ENCODE measurements around the gene C5orf34.
"Not testable (repeated sequence)": the region's sequence is repeated elsewhere in the genome, so short reads cannot be mapped to it uniquely, and the experiment has no call there.

C5orf34 gene

DNA sequence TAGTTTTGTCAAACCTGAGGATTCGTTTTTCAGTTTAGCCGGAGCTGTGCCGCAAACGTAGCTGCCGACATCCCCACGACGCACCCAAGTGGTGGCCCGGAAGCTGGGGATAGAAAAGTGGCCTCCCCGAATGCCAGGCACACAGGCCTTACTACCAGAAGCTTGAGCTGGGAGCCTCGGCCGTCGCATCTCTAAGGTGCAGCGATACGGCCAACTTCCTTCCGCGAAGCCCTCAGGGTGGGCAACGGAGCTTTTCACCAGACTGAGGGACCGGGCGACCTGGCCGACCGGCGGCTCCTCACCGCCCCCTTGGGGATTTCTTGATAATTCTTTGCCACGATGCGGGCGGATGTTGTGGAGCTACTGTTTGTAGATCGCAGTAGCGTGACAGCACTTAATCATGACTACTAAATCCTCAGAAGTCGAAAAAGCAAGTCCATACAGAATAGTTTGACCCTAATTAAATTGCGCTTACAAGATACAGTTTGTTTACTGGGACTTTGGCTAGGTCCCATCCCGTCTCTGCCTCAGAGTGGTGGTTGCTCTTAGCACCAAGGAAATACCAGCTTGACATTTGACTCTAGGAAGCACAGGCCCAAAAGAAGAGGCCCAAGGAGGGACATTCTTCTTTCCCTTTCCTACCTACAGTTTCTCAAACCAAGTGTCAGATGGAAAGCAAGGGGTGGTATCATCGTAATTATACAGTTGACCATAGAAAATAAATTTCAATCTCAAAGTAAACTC, 30.7 kb downstream of the C5orf34 start:
- Histone ChIP-seq H3K27me3 (ENCODE audit: control insufficient read depth in 1 of 2, insufficient read depth in 2 of 2, low read length in 2 of 2) (no peaks in the 10 kb centered on the region), H3K27ac (ENCODE audit: low read depth, low read length) (peak overlapping the region; percentile 98), H3K4me1 (ENCODE audit: control insufficient read depth in 1 of 2, insufficient read depth in 2 of 2, low read length in 2 of 2) (peaks cover 12 to 18% of the 10 kb centered on the region in 2 donors), H3K4me3 (ENCODE audit: low read depth in 1 of 2, low read length in 2 of 2) (peak overlapping the region; percentile 79 to 88), H3K9ac (ENCODE audit: low read depth in 1 of 2, low read length in 2 of 2) (peak overlapping the region; percentile 79 to 93), H3K36me3 (ENCODE audit: control insufficient read depth in 1 of 2, insufficient read depth in 2 of 2, low read length in 2 of 2) (no peaks in the 10 kb centered on the region), H3K9me3 (ENCODE audit: control insufficient read depth in 1 of 2, low read length in 2 of 2) (no peaks in the 10 kb centered on the region)

DNA sequence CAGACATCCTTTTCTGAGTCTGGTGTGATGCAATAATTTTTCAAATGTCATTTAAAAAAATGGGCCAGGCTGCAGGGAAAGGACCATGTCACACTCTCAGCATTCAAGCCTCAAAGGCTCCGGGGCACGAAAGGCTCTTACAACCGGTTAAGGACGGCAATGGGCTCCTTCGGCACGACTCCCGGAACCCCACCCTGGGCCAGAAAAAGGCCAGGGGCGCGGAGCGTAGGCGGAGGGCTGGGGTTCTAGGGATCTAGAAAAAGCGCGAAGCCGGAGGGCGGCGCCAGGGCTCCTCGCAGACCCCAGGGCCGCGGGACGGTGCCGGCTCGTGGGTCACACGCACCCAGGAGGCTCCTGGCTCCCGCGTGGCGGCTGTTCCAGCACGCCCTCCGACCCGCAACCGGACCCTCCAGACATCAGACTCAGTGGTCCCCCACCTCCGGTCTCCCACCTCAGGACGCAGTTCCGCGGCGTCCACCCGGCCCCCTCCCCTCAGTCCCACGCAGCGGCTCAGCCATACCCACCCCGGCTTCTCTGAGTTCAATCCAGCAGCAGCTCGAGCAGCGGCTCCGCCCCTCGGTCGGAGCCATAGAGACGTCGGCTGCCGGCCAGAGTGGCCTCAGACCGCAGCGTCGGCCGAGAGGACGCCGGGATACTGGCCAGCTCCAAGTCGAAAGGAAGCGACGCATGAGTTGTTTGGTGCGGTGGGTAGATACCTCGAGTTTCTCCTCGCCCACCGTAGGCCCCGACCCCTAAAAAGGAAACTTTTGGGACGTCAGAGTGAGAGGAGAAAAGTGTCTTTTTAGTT, 31.4 kb downstream of the C5orf34 start, which contains the start of gene TMEM267:
Gene TMEM267 (minus strand): TSS at position 568 of the 808 bp plus-strand sequence. CDS start 29,896 bp downstream, outside the sequence.
- Histone ChIP-seq H3K27me3 (ENCODE audit: control insufficient read depth in 1 of 2, insufficient read depth in 2 of 2, low read length in 2 of 2) (no peaks in the 10 kb centered on the region), H3K9ac (ENCODE audit: low read depth in 1 of 2, low read length in 2 of 2) (peak within 1 kb of the TSS; percentile 79 to 93), H3K36me3 (ENCODE audit: control insufficient read depth in 1 of 2, insufficient read depth in 2 of 2, low read length in 2 of 2) (no peaks in the 10 kb centered on the region), H3K4me1 (ENCODE audit: control insufficient read depth in 1 of 2, insufficient read depth in 2 of 2, low read length in 2 of 2) (peaks cover 12 to 18% of the 10 kb centered on the region in 2 donors), H3K27ac (ENCODE audit: low read depth, low read length) (peak within 1 kb of the TSS; percentile 98), H3K9me3 (ENCODE audit: control insufficient read depth in 1 of 2, low read length in 2 of 2) (no peaks in the 10 kb centered on the region), H3K4me3 (ENCODE audit: low read depth in 1 of 2, low read length in 2 of 2) (peak within 1 kb of the TSS; percentile 79 to 88)

DNA sequence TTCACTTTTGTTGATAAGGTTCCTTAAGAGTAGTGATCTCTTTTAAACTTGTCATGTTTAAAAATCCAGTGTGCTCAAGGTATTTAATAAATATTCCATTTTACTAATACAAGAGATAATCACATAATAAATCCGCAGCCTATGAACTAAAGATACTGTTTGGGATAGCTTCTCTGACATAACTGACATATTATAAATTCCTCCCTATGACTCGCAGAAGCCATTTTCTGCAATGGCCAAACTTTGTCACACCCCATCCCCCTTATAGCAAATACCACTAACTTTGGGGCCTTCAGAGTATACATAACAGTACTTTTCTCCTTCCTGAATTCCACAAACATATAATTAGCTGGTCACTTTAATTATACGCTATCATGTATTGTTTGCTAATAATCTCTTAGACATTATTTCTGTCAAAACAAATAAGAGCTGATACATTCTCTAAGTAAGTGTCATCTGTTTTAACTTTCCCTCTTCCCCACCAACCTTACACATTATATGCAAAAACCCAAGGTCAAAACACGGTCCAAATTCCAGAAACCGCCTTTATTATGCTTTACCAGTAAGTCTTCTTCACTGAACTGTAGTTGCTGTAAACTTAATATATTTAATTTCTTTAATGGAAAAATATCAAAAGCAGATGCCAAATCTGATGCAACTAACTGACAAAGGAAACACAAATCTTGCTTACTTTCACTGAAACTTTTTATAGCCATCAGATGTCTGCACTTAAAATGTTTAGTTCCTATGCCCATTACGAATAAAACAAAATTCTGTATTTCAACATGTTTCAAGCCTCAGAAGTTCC, 32.3 kb downstream of the C5orf34 start:
- H3K9ac ChIP-seq (ENCODE audit: low read depth in 1 of 2, low read length in 2 of 2) = peak overlapping the region; percentile 79 to 93
- no peak overlapping the region for H3K27ac ChIP-seq (ENCODE audit: low read depth, low read length)
- H3K4me3 ChIP-seq (ENCODE audit: low read depth in 1 of 2, low read length in 2 of 2) = peak overlapping the region; percentile 79 to 88
- H3K27me3 ChIP-seq (ENCODE audit: control insufficient read depth in 1 of 2, insufficient read depth in 2 of 2, low read length in 2 of 2) = no peaks in the 10 kb centered on the region
- H3K9me3 ChIP-seq (ENCODE audit: control insufficient read depth in 1 of 2, low read length in 2 of 2) = no peaks in the 10 kb centered on the region
- H3K36me3 ChIP-seq (ENCODE audit: control insufficient read depth in 1 of 2, insufficient read depth in 2 of 2, low read length in 2 of 2) = no peaks in the 10 kb centered on the region
- peaks cover 12 to 18% of the 10 kb centered on the region in 2 donors for H3K4me1 ChIP-seq (ENCODE audit: control insufficient read depth in 1 of 2, insufficient read depth in 2 of 2, low read length in 2 of 2)

DNA sequence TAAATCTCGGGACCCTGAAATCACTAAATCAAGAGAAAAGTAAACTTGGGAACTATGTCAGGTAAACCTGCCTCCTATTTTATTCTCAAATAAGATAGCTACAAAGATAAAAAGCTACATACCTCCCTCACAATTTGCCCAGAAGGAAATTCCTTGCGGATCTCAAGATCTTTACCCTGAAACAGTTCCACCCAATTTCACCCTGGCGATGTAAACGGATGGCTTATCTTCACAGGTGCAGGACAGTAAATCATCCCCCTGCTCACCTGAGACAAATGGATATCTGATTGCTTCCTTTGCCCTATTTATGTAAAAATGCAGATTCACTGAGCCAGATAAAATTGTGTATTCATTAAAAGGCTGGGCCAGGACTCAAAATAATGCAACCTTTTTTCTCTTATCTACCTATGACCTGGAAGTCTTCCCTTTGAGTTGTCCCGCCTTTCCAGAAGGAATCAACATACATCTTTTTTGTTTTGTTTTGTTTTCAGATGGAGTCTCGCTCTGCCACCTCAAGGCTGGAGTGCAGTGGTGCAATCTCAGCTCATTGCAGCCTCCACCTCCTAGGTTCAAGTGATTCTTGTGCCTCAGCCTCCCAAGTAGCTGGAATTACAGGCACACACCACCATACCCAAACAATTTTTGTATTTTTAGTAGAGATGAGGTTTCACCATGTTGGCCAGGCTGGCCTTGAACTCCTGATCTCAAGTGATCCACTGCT, 45.1 kb downstream of the C5orf34 start:
- no peak overlapping the region for H3K27ac ChIP-seq (ENCODE audit: low read depth, low read length)
- peaks cover 3 to 11% of the 10 kb centered on the region in 2 donors for H3K9me3 ChIP-seq (ENCODE audit: control insufficient read depth in 1 of 2, low read length in 2 of 2)
- H3K27me3 ChIP-seq (ENCODE audit: control insufficient read depth in 1 of 2, insufficient read depth in 2 of 2, low read length in 2 of 2) = no peaks in the 10 kb centered on the region
- no peak overlapping the region for H3K9ac ChIP-seq (ENCODE audit: low read depth in 1 of 2, low read length in 2 of 2)
- H3K36me3 ChIP-seq (ENCODE audit: control insufficient read depth in 1 of 2, insufficient read depth in 2 of 2, low read length in 2 of 2) = peaks cover 2 to 7% of the 10 kb centered on the region in 2 donors
- H3K4me3 ChIP-seq (ENCODE audit: low read depth in 1 of 2, low read length in 2 of 2) = no peak overlapping the region
- H3K4me1 ChIP-seq (ENCODE audit: control insufficient read depth in 1 of 2, insufficient read depth in 2 of 2, low read length in 2 of 2) = no peaks in the 10 kb centered on the region

DNA sequence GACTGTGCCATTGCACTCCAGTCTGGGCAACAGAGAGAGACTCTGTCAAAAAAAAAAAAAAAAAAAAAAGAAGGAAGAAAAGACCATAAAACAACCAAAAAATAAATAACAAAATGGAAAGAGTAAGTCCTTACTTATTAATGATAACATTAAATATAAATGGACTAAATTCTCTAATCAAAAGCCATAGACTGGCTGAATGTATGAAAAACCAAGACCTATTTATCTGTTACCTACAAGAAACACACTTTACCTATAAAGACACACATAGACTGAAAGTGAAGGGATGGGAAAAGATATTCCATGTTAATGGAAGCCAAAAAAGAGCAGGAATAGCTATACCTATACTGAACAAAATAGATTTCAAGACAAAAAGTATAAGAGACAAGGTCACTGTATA, 47.8 kb downstream of the C5orf34 start:
- H3K9me3 ChIP-seq (ENCODE audit: control insufficient read depth in 1 of 2, low read length in 2 of 2) = peaks cover 3 to 11% of the 10 kb centered on the region in 2 donors
- H3K27ac ChIP-seq (ENCODE audit: low read depth, low read length) = no peak overlapping the region
- H3K36me3 ChIP-seq (ENCODE audit: control insufficient read depth in 1 of 2, insufficient read depth in 2 of 2, low read length in 2 of 2) = peaks cover 2 to 7% of the 10 kb centered on the region in 2 donors
- no peaks in the 10 kb centered on the region for H3K4me1 ChIP-seq (ENCODE audit: control insufficient read depth in 1 of 2, insufficient read depth in 2 of 2, low read length in 2 of 2)
- H3K4me3 ChIP-seq (ENCODE audit: low read depth in 1 of 2, low read length in 2 of 2) = no peak overlapping the region
- no peaks in the 10 kb centered on the region for H3K27me3 ChIP-seq (ENCODE audit: control insufficient read depth in 1 of 2, insufficient read depth in 2 of 2, low read length in 2 of 2)
- no peak overlapping the region for H3K9ac ChIP-seq (ENCODE audit: low read depth in 1 of 2, low read length in 2 of 2)

DNA sequence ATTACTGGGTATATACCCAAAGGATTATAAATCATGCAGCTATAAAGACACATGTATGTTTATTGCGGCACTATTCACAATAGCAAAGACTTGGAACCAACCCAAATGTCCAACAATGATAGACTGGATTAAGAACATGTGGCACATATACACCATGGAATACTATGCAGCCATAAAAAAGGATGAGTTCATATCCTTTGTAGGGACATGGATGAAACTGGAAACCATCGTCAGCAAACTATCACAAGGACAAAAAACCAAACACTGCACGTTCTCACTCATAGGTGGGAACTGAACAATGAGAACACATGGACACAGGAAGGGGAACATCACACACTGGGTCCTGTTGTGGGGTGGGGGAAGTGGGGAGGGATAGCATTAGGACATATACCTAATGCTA, 49.5 kb downstream of the C5orf34 start:
- not testable (repeated sequence) for H3K27me3 ChIP-seq (ENCODE audit: control insufficient read depth in 1 of 2, insufficient read depth in 2 of 2, low read length in 2 of 2); H3K36me3 ChIP-seq (ENCODE audit: control insufficient read depth in 1 of 2, insufficient read depth in 2 of 2, low read length in 2 of 2); H3K9me3 ChIP-seq (ENCODE audit: control insufficient read depth in 1 of 2, low read length in 2 of 2); H3K4me3 ChIP-seq (ENCODE audit: low read depth in 1 of 2, low read length in 2 of 2); H3K27ac ChIP-seq (ENCODE audit: low read depth, low read length); H3K4me1 ChIP-seq (ENCODE audit: control insufficient read depth in 1 of 2, insufficient read depth in 2 of 2, low read length in 2 of 2); H3K9ac ChIP-seq (ENCODE audit: low read depth in 1 of 2, low read length in 2 of 2)

DNA sequence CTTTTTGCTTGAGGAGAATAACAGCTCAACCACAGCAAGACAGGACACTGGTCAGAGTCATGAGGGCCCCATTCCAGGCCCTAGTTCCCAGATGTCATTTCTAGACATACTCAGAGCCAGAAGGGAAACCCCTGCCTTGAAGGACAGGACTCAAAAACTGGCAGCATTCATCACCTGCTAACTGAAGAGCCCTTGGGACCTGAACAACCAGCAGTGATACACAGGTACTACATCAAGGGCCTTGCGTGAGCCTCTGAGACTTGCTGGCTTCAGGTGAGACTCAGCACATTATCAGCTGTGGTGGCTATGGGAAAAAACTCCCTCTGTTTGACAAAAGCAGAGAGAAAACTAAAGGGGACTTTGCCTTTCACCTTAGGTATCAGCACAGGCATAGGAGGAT, 53.9 kb downstream of the C5orf34 start:
- Histone ChIP-seq H3K27me3 (ENCODE audit: control insufficient read depth in 1 of 2, insufficient read depth in 2 of 2, low read length in 2 of 2) (no peaks in the 10 kb centered on the region), H3K36me3 (ENCODE audit: control insufficient read depth in 1 of 2, insufficient read depth in 2 of 2, low read length in 2 of 2) (peaks cover 3 to 4% of the 10 kb centered on the region in 2 donors), H3K9me3 (ENCODE audit: control insufficient read depth in 1 of 2, low read length in 2 of 2) (peaks cover 0 to 9% of the 10 kb centered on the region in 2 donors), H3K27ac (ENCODE audit: low read depth, low read length) (no peak overlapping the region), H3K9ac (ENCODE audit: low read depth in 1 of 2, low read length in 2 of 2) (no peak overlapping the region), H3K4me3 (ENCODE audit: low read depth in 1 of 2, low read length in 2 of 2) (no peak overlapping the region), H3K4me1 (ENCODE audit: control insufficient read depth in 1 of 2, insufficient read depth in 2 of 2, low read length in 2 of 2) (no peaks in the 10 kb centered on the region)

DNA sequence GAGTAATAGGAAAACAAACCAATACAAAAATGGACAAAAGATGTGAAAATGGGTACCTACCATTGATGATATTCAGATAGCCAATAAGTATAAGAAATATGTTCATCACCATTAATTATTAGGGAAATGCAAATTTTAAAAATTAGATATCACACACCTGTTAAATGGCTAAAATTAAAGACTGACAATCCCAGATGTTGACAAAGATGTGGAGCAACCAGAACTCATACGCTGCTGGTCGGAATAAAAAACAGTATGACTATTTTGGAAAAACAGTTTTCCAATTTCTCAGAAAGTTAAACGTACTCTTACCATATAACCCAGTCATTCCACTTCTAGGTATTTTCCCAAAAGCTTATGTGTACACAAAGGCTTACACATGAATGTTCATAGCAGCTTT, 58.4 kb downstream of the C5orf34 start:
- Histone ChIP-seq H3K9me3 (ENCODE audit: control insufficient read depth in 1 of 2, low read length in 2 of 2) (peaks cover 0 to 9% of the 10 kb centered on the region in 2 donors), H3K4me1 (ENCODE audit: control insufficient read depth in 1 of 2, insufficient read depth in 2 of 2, low read length in 2 of 2) (no peaks in the 10 kb centered on the region), H3K36me3 (ENCODE audit: control insufficient read depth in 1 of 2, insufficient read depth in 2 of 2, low read length in 2 of 2) (peaks cover 4 to 6% of the 10 kb centered on the region in 2 donors), H3K27me3 (ENCODE audit: control insufficient read depth in 1 of 2, insufficient read depth in 2 of 2, low read length in 2 of 2) (no peaks in the 10 kb centered on the region), H3K27ac (ENCODE audit: low read depth, low read length) (no peak overlapping the region), H3K9ac (ENCODE audit: low read depth in 1 of 2, low read length in 2 of 2) (no peak overlapping the region), H3K4me3 (ENCODE audit: low read depth in 1 of 2, low read length in 2 of 2) (no peak overlapping the region)

DNA sequence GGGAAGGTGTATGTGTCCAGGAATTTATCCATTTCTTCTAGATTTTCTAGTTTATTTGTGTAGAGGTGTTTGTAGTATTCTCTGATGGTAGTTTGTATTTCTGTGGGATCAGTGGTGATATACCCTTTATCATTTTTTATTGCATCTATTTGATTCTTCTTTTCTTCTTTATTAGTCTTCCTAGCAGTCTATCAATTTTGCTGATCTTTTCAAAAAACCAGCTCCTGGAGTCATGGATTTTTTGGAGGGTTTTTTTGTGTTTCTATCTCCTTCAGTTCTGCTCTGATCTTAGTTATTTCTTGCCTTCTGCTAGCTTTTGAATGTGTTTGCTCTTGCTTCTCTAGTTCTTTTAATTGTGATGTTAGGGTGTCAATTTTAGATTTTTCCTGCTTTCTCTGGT, 73.4 kb downstream of the C5orf34 start:
- not testable (repeated sequence) for H3K27ac ChIP-seq (ENCODE audit: low read depth, low read length); H3K9ac ChIP-seq (ENCODE audit: low read depth in 1 of 2, low read length in 2 of 2)

More for the DNA sequence above, 73.4 kb downstream of the C5orf34 start:
- not testable (repeated sequence) for H3K36me3 ChIP-seq (ENCODE audit: control insufficient read depth in 1 of 2, insufficient read depth in 2 of 2, low read length in 2 of 2); H3K4me3 ChIP-seq (ENCODE audit: low read depth in 1 of 2, low read length in 2 of 2); H3K4me1 ChIP-seq (ENCODE audit: control insufficient read depth in 1 of 2, insufficient read depth in 2 of 2, low read length in 2 of 2); H3K9me3 ChIP-seq (ENCODE audit: control insufficient read depth in 1 of 2, low read length in 2 of 2); H3K27me3 ChIP-seq (ENCODE audit: control insufficient read depth in 1 of 2, insufficient read depth in 2 of 2, low read length in 2 of 2)

Measured in duodenal mucosa (tissue), 2 donors.